ENCODE data around the gene AP5B1.

- TF ChIP-seq CTCF (IDR thresholded peaks at IDR 0.05) (no peak), POLR2A (IDR thresholded peaks at IDR 0.05) (no peak)
Observed at GRCh38 chr11:65808744-65809341, 28.1 kb upstream of the AP5B1 start.

Data from esophagus squamous epithelium (tissue), 4 donors.